Body of pancreas (tissue), 4 donors: ENCODE measurements around the gene WDFY3. TPM values are rescaled to one million over a fixed set of nuclear protein-coding genes. Genes with fewer than 3 reads are reported as not detected.

Experiments
- ATAC-seq: fragments of 150-250 bp; one replicate; pipeline ENCODE4 v1.9.1; 2016
- DNase-seq, 4 donors: peaks; one replicate each; pipeline ENCODE4 v3.0.0-alpha.2; 2019
- H3K27ac ChIP-seq, 4 donors: fragments of 200-600 bp; sonication (generic); 1 replicate in 3 of 4; 2 replicates in 1 of 4; pipeline versions ENCODE4 v1.5.1 to v1.6.1; 2016 to 2019; ENCODE audit warnings: mild to moderate bottlenecking in 1 of 4, mixed read lengths in 1 of 4, moderate library complexity in 1 of 4
- H3K27me3 ChIP-seq, 2 donors: fragments of 200-600 bp; sonication (generic); one replicate each; pipeline ENCODE4 v1.6.0; 2016; ENCODE audit warnings: mild to moderate bottlenecking in 1 of 2
- H3K36me3 ChIP-seq, 2 donors: fragments of 200-600 bp; sonication (generic); replicated peaks in 1 of 2; 2 replicates each; pipeline ENCODE4 v1.5.1; 2016; ENCODE audit warnings: low read depth in 2 of 2; ENCODE audit not compliant: insufficient read depth in 1 of 2
- H3K4me1 ChIP-seq: fragments of 200-600 bp; sonication (generic); one replicate; pipeline ENCODE4 v1.6.0; 2016
- H3K4me3 ChIP-seq, 2 donors: fragments of 200-600 bp; sonication (generic); 1 replicate in 1 of 2; 2 replicates in 1 of 2; pipeline ENCODE4 v1.5.1; 2016 to 2019
- H3K9me3 ChIP-seq, 3 donors: fragments of 200-600 bp; sonication (generic); 1 replicate in 2 of 3; 2 replicates in 1 of 3; pipeline ENCODE4 v1.5.1; 2016
- CTCF ChIP-seq, 7 experiments: fragments of 450-650 bp in 4 of 7; fragments of 200-600 bp in 3 of 7; sonication (generic) in 3 of 7; IDR thresholded peaks; one replicate each; pipeline ENCODE4 v1.5.1; 2016 to 2019; ENCODE audit warnings: antibody characterized with exemption in 7 of 7
- POLR2A ChIP-seq, 3 donors: fragments of 450-650 bp; IDR thresholded peaks; one replicate each; pipeline ENCODE4 v1.6.1; 2016; ENCODE audit warnings: antibody characterized with exemption in 3 of 3, mild to moderate bottlenecking in 2 of 3
- WGBS, 2 donors: methylation state at CpG; one replicate each; pipeline ENCODE4 v1.1.5; 2017; 5-methylcytosine and 5-hydroxymethylcytosine counted together
- intact Hi-C: fragments of 100-400 bp; cut with DNase I; formaldehyde crosslinking; loops from one replicate; pipeline ENCODE4 v1.15.1; 2023
- total RNA-seq, 2 donors: library from RNA; depleted of rRNA; stranded (reverse); fragments of >200 nt; gene quantifications; one replicate each; pipeline ENCODE4 v1.1.0, GENCODE V29; 2016

WDFY3 gene
- total RNA-seq, 2 donors from 2014 or later = 36.1 to 55.0 TPM

GRCh38 chr4:84678976-84679744, 287.3 kb downstream of the WDFY3 start:
- ATAC-seq = no peak
- intact Hi-C loops = no loop called here
- no peaks in the 10 kb centered on the region for H3K4me1 ChIP-seq
- no peak for DNase-seq
- H3K4me3 ChIP-seq = no peak overlapping the region
- TF ChIP-seq CTCF (IDR thresholded peaks at IDR 0.05) = no peak
- TF ChIP-seq POLR2A (IDR thresholded peaks at IDR 0.05) = no peak
- no peaks in the 10 kb centered on the region for H3K27me3 ChIP-seq
- H3K36me3 ChIP-seq = peaks cover 0 to 21% of the 10 kb centered on the region in 2 donors
- no peaks in the 10 kb centered on the region for H3K9me3 ChIP-seq
- 91 to 92% methylated on average over 14 of the region's 14 CpGs for WGBS, 2 donors
- no peak overlapping the region for H3K27ac ChIP-seq

- Histone ChIP-seq H3K4me3 (no peak overlapping the region), H3K36me3 (peaks cover 0 to 18% of the 10 kb centered on the region in 2 donors), H3K27me3 (no peaks in the 10 kb centered on the region), H3K27ac (no peak overlapping the region), H3K4me1 (no peaks in the 10 kb centered on the region), H3K9me3 (no peaks in the 10 kb centered on the region)
- no peak for TF ChIP-seq POLR2A (IDR thresholded peaks at IDR 0.05)
- TF ChIP-seq CTCF (IDR thresholded peaks at IDR 0.05) = no peak
- DNase-seq (no peak), ATAC-seq (no peak)
- WGBS, 2 donors = 92 to 97% methylated on average over 5 of the region's 5 CpGs
- intact Hi-C loops = no loop called here
Measured at GRCh38 chr4:84677995-84678394, 288.5 kb downstream of the WDFY3 start.

GRCh38 chr4:84677093-84677492, 289.4 kb downstream of the WDFY3 start:
- H3K27ac ChIP-seq = no peak overlapping the region
- no peaks in the 10 kb centered on the region for H3K27me3 ChIP-seq
- peaks cover 0 to 19% of the 10 kb centered on the region in 2 donors for H3K36me3 ChIP-seq
- H3K9me3 ChIP-seq = no peaks in the 10 kb centered on the region
- no peak overlapping the region for H3K4me3 ChIP-seq
- no peak for TF ChIP-seq POLR2A (IDR thresholded peaks at IDR 0.05)
- no peak for TF ChIP-seq CTCF (IDR thresholded peaks at IDR 0.05)
- DNase-seq = no peak
- 72 to 79% methylated on average over 4 to 9 of the region's 9 CpGs for WGBS, 2 donors
- intact Hi-C loops = no loop called here
- no peak for ATAC-seq
- H3K4me1 ChIP-seq = no peaks in the 10 kb centered on the region

- WGBS, 2 donors = 44 to 57% methylated on average over 1 of the region's 1 CpG
- H3K27ac ChIP-seq = no peak overlapping the region
- intact Hi-C loops = no loop called here
- peaks cover 0 to 26% of the 10 kb centered on the region in 2 donors for H3K36me3 ChIP-seq
- H3K4me1 ChIP-seq = no peaks in the 10 kb centered on the region
- DNase-seq = no peak
- H3K27me3 ChIP-seq = no peaks in the 10 kb centered on the region
- H3K4me3 ChIP-seq = no peak overlapping the region
- TF ChIP-seq CTCF (IDR thresholded peaks at IDR 0.05) = no peak
- TF ChIP-seq POLR2A (IDR thresholded peaks at IDR 0.05) = no peak
- no peaks in the 10 kb centered on the region for H3K9me3 ChIP-seq
- ATAC-seq = no peak
Measured at GRCh38 chr4:84673475-84674240, 292.8 kb downstream of the WDFY3 start.
